Spleen (tissue), 7 donors: Measurements from ENCODE around the gene NDOR1.

Experiments
- POLR2A ChIP-seq, 3 donors: fragments of 450-650 bp; IDR thresholded peaks; one replicate each; pipeline ENCODE4 v1.5.1; 2017; ENCODE audit warnings: antibody characterized with exemption in 3 of 3, mild to moderate bottlenecking in 1 of 3
- TF ChIP-seq, protein P1 (sequence below), 11 experiments: fragments of 200-600 bp in 7 of 11; fragments of 450-650 bp in 4 of 11; sonication (generic) in 4 of 11; IDR thresholded peaks in 8 of 11; conservative IDR thresholded peaks in 3 of 11; 1 replicate in 7 of 11; 2 replicates in 4 of 11; pipeline versions ENCODE4 v1.4.0 to v1.8.0; 2016 to 2021; ENCODE audit warnings: antibody characterized with exemption in 11 of 11, inconsistent platforms in 4 of 11, mild to moderate bottlenecking in 1 of 11
- donor health status: DM: no; HTN: no; CAD: no; lungs with moderate emphysema.
- donor health status: DM: no; HTN: no; CAD: no.
- donor health status: DM: no; HTN: no; CAD: no.

DNA sequence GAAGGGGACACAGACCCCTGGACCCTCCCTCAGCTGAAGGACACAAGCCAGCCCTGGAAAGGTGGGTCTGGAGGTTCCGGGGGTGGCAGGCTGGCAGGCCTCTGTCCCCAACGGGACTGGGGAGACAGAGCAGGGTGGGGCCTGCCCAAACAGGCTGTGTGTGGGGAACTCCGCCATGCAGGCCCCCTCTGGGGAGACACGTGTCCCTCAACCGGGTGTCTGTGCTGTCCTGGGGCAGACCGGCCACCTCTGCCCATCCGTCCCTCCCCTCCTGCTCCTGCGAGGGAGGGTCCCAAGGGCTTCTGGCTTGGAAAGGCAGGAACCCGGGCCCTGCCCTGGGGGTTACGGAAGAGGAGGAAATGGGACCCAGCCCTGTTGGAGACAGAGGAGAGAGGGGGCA lies 26.6 kb downstream of the NDOR1 start:
- TF ChIP-seq, protein P1, sequence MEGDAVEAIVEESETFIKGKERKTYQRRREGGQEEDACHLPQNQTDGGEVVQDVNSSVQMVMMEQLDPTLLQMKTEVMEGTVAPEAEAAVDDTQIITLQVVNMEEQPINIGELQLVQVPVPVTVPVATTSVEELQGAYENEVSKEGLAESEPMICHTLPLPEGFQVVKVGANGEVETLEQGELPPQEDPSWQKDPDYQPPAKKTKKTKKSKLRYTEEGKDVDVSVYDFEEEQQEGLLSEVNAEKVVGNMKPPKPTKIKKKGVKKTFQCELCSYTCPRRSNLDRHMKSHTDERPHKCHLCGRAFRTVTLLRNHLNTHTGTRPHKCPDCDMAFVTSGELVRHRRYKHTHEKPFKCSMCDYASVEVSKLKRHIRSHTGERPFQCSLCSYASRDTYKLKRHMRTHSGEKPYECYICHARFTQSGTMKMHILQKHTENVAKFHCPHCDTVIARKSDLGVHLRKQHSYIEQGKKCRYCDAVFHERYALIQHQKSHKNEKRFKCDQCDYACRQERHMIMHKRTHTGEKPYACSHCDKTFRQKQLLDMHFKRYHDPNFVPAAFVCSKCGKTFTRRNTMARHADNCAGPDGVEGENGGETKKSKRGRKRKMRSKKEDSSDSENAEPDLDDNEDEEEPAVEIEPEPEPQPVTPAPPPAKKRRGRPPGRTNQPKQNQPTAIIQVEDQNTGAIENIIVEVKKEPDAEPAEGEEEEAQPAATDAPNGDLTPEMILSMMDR (IDR thresholded peaks at IDR 0.05 in 8 of 11, conservative IDR thresholded peaks at IDR 0.05 in 3 of 11) = no peak
- TF ChIP-seq POLR2A (IDR thresholded peaks at IDR 0.05) = no peak
